IMR-90 (cell line): ENCODE data around the gene OR4S2. TPM values are rescaled to one million over a fixed set of nuclear protein-coding genes. Genes with fewer than 3 reads are reported as not detected.

Source experiments
- ATAC-seq: fragments of 200-7000 bp; cut with Tn5 transposase; 2 replicates; pipeline ENCODE4 v1.9.1; 2020; ENCODE audit warnings: low read depth, mild to moderate bottlenecking, moderate library complexity
- BruUV-seq: library from RNA; stranded (reverse); fragments of 400-500 nt; replicated peaks from 2 replicates; lab custom pipeline; 2021; lab: Mats Ljungman, UMichigan
- CTCF ChIA-PET: fragments of 300-600 bp; formaldehyde crosslinking; extraction: SDS; loops from one replicate; lab custom pipeline; 2021; ENCODE audit warnings: antibody characterized with exemption; lab: Yijun Ruan, JAX
- POLR2A ChIA-PET: fragments of 300-600 bp; sonication (Branson Sonifier 250); formaldehyde crosslinking; loops from one replicate; lab custom pipeline; 2022; ENCODE audit warnings: antibody characterized with exemption; ENCODE audit not compliant: unreplicated experiment; lab: Charles Lee
- DNase-seq: peaks from one replicate; pipeline ENCODE4 v3.0.0; 2013
- H2AFZ ChIP-seq: replicated peaks from 2 replicates; pipeline ENCODE3; 2013; ENCODE audit warnings: low read length, mild to moderate bottlenecking; ENCODE audit not compliant: poor library complexity
- H2AK5ac ChIP-seq: 2 replicates; pipeline ENCODE4 v1.6.1; 2013; ENCODE audit warnings: low read depth, low read length, inconsistent platforms
- H2AK9ac ChIP-seq: replicated peaks from 2 replicates; pipeline ENCODE3; 2013; ENCODE audit warnings: mild to moderate bottlenecking, low read depth, low read length, moderate library complexity; ENCODE audit not compliant: poor library complexity
- H2BK120ac ChIP-seq: 2 replicates; pipeline ENCODE4 v1.6.1; 2013; ENCODE audit warnings: low read depth, low read length, inconsistent platforms
- H2BK15ac ChIP-seq: 3 replicates; pipeline ENCODE4 v1.6.1; 2013; ENCODE audit warnings: low read depth, low read length, inconsistent platforms
- H2BK20ac ChIP-seq: 2 replicates; pipeline ENCODE4 v1.6.1; 2013; ENCODE audit warnings: low read depth, mild to moderate bottlenecking, inconsistent platforms, low read length, moderate library complexity
- H2BK5ac ChIP-seq: 2 replicates; pipeline ENCODE4 v1.6.1; 2013; ENCODE audit warnings: mild to moderate bottlenecking, low read depth, low read length, inconsistent platforms; ENCODE audit not compliant: poor library complexity, severe bottlenecking
- H3K14ac ChIP-seq: replicated peaks from 2 replicates; pipeline ENCODE4 v1.6.1; 2013; ENCODE audit warnings: low read depth, low read length, inconsistent platforms
- H3K18ac ChIP-seq: 2 replicates; pipeline ENCODE4 v1.6.1; 2013; ENCODE audit warnings: low read depth, low read length, control low read depth
- H3K23ac ChIP-seq: 2 replicates; pipeline ENCODE4 v1.6.1; 2013; ENCODE audit warnings: low read depth, low read length, inconsistent platforms
- H3K27ac ChIP-seq: 2 replicates; pipeline ENCODE4 v1.5.1; 2013; ENCODE audit warnings: mild to moderate bottlenecking, control low read depth, low read length; ENCODE audit not compliant: insufficient read depth
- H3K27me3 ChIP-seq: 2 replicates; pipeline ENCODE4 v1.6.1; 2013; ENCODE audit warnings: low read length; ENCODE audit not compliant: control insufficient read depth, insufficient read depth
- H3K36me3 ChIP-seq: 2 replicates; pipeline ENCODE4 v1.6.1; 2013; ENCODE audit warnings: low read length, mixed read lengths; ENCODE audit not compliant: control insufficient read depth, insufficient read depth
- H3K4ac ChIP-seq: 2 replicates; pipeline ENCODE4 v1.6.1; 2013; ENCODE audit warnings: low read depth, low read length, inconsistent platforms
- H3K4me1 ChIP-seq: 2 replicates; pipeline ENCODE4 v1.6.1; 2013; ENCODE audit warnings: low read length, mixed read lengths; ENCODE audit not compliant: control insufficient read depth, insufficient read depth
- H3K4me2 ChIP-seq: 2 replicates; pipeline ENCODE4 v1.6.1; 2013; ENCODE audit warnings: low read depth, mild to moderate bottlenecking, control low read depth, low read length, moderate library complexity
- H3K4me3 ChIP-seq: 2 replicates; pipeline ENCODE4 v1.5.1; 2013; ENCODE audit warnings: low read depth, mild to moderate bottlenecking, control low read depth, low read length, moderate library complexity; ENCODE audit not compliant: insufficient read depth
- H3K56ac ChIP-seq: 2 replicates; pipeline ENCODE4 v1.6.1; 2013; ENCODE audit warnings: low read length, inconsistent platforms; ENCODE audit not compliant: insufficient read depth; ENCODE audit errors: extremely low read depth
- H3K79me1 ChIP-seq, 2 experiments: 2 replicates each; pipeline ENCODE4 v1.6.1; 2013; ENCODE audit warnings: low read length in 2 of 2, inconsistent platforms in 1 of 2, low read depth in 1 of 2
- H3K9ac ChIP-seq: 2 replicates; pipeline ENCODE4 v1.6.1; 2013; ENCODE audit warnings: low read depth, low read length, control low read depth
- H3K9me1 ChIP-seq: 2 replicates; pipeline ENCODE4 v1.6.1; 2013; ENCODE audit warnings: low read length, inconsistent platforms; ENCODE audit not compliant: insufficient read depth
- H3K9me3 ChIP-seq: 2 replicates; pipeline ENCODE4 v1.6.1; 2013; ENCODE audit warnings: low read length; ENCODE audit not compliant: control insufficient read depth, insufficient read depth
- H4K20me1 ChIP-seq: 2 replicates; pipeline ENCODE4 v1.6.1; 2013; ENCODE audit warnings: low read length, inconsistent platforms; ENCODE audit not compliant: insufficient read depth
- H4K5ac ChIP-seq: 2 replicates; pipeline ENCODE4 v1.6.1; 2013; ENCODE audit warnings: mild to moderate bottlenecking, low read depth, low read length, control low read depth
- H4K8ac ChIP-seq, 2 experiments: 2 replicates each; pipeline ENCODE4 v1.6.1; 2013; ENCODE audit warnings: low read depth in 2 of 2, low read length in 2 of 2, control low read depth in 1 of 2, inconsistent platforms in 1 of 2
- H4K91ac ChIP-seq: 2 replicates; pipeline ENCODE4 v1.6.1; 2013; ENCODE audit warnings: low read depth, low read length, inconsistent platforms; ENCODE audit not compliant: insufficient read depth
- FOS ChIP-seq: fragments of 150-350 bp; IDR thresholded peaks from 2 replicates; pipeline ENCODE4 v1.6.1; 2016; ENCODE audit warnings: low read depth, low read length
- MAFK ChIP-seq: IDR thresholded peaks from 2 replicates; pipeline ENCODE4 v1.6.1; 2012; ENCODE audit warnings: low read depth, low read length, improper control_type of control experiment
- POLR2A ChIP-seq: IDR thresholded peaks from 2 replicates; pipeline ENCODE4 v1.6.1; 2012; ENCODE audit warnings: mild to moderate bottlenecking, low read depth, low read length
- RAD21 ChIP-seq: IDR thresholded peaks from 2 replicates; pipeline ENCODE4 v1.6.1; 2012; ENCODE audit warnings: low read length, improper control_type of control experiment
- USF2 ChIP-seq: fragments of 150-350 bp; IDR thresholded peaks from 2 replicates; pipeline ENCODE4 v1.6.1; 2017; ENCODE audit warnings: mild to moderate bottlenecking, antibody characterized with exemption, low read length, low read depth
- WGBS, 2 experiments: methylation state at CpG; one replicate each; pipeline versions ENCODE4 v1.1.5 to v1.1.7; 2013; ENCODE audit warnings: missing lambda C conversion rate in 2 of 2; ENCODE audit not compliant: insufficient read length in 1 of 2; ENCODE audit errors: extremely low coverage in 2 of 2; 5-methylcytosine and 5-hydroxymethylcytosine counted together
- dilution Hi-C: fragments of 300-500 bp; cut with HindIII; formaldehyde crosslinking; loops from one replicate; pipeline ENCODE4 v1.14.3; 2018; ENCODE audit warnings: low sequenced_read_pairs; ENCODE audit not compliant: unreplicated experiment
- in situ Hi-C: fragments of 300-500 bp; cut with MboI; formaldehyde crosslinking; loops from 3 replicates; pipeline ENCODE4 v1.14.3; 2019; ENCODE audit warnings: low sequenced_read_pairs, inconsistent platforms, mixed read lengths
- intact Hi-C: fragments of 100-400 bp; cut with micrococcal nuclease; formaldehyde crosslinking; loops from 2 replicates; pipeline ENCODE4 v1.10.0; 2022
- polyA plus RNA-seq, 3 experiments: library from polyadenylated mRNA; depleted of rRNA; stranded (reverse); fragments of >200 nt; gene quantifications; 2 replicates each; pipeline ENCODE4 v1.2.3, GENCODE V29; 2012; ENCODE audit warnings: low replicate concordance in 1 of 3
- total RNA-seq: library from RNA; depleted of rRNA; stranded (reverse); fragments of >200 nt; gene quantifications from 2 replicates; pipeline ENCODE4 v1.2.3, GENCODE V29; 2012
- TF ChIP-seq, protein P1 (sequence below): fragments of 150-350 bp; IDR thresholded peaks from 2 replicates; pipeline ENCODE4 v1.6.1; 2016; ENCODE audit warnings: low read depth, mild to moderate bottlenecking, low read length, moderate library complexity, borderline replicate concordance

Gene OR4S2
- total and polyA plus RNA-seq, 2 of the 4 experiments (the other 2 are of a cell fraction), result not detected

- Histone ChIP-seq H2AK5ac (no peak overlapping the region), H3K18ac (no peak overlapping the region), H3K4ac (no peak overlapping the region), H3K14ac (no peak overlapping the region), H3K27me3 (no peaks in the 10 kb centered on the region), H3K9me1 (no peaks in the 10 kb centered on the region), H2AFZ (no peak overlapping the region), H3K9me3 (peaks cover 9% of the 10 kb centered on the region; the same call in 1 of the 2 replicates), H2BK15ac (no peak overlapping the region), H4K91ac (no peak overlapping the region), H4K5ac (no peak overlapping the region), H2BK5ac (no peak overlapping the region), H2AK9ac (no peak overlapping the region), H3K56ac (no peak overlapping the region), H4K8ac (no peak overlapping the region), H3K4me1 (no peaks in the 10 kb centered on the region), H2BK20ac (no peak overlapping the region), H2BK120ac (no peak overlapping the region), H3K27ac (no peak overlapping the region), H3K23ac (no peak overlapping the region), H3K79me1 (no peaks in the 10 kb centered on the region), H3K9ac (no peak overlapping the region), H3K36me3 (no peaks in the 10 kb centered on the region), H3K4me2 (no peak overlapping the region), H4K20me1 (no peaks in the 10 kb centered on the region), H3K4me3 (no peak overlapping the region)
- no peak for DNase-seq
- dilution Hi-C loops, result no loop called here
- in situ Hi-C loops, result no loop called here
- no peak for TF ChIP-seq USF2
- TF ChIP-seq RAD21, result no peak
- no peak for TF ChIP-seq POLR2A
- TF ChIP-seq MAFK, result no peak
- TF ChIP-seq, protein P1, sequence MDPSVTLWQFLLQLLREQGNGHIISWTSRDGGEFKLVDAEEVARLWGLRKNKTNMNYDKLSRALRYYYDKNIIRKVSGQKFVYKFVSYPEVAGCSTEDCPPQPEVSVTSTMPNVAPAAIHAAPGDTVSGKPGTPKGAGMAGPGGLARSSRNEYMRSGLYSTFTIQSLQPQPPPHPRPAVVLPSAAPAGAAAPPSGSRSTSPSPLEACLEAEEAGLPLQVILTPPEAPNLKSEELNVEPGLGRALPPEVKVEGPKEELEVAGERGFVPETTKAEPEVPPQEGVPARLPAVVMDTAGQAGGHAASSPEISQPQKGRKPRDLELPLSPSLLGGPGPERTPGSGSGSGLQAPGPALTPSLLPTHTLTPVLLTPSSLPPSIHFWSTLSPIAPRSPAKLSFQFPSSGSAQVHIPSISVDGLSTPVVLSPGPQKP, result no peak
- no peak for TF ChIP-seq FOS
- no TSS peak for BruUV-seq
- no CpG with 5 or more reads among the region's 3 CpGs for WGBS, 2 experiments
- CTCF ChIA-PET, result no interaction called here
- ATAC-seq, result no peak
- intact Hi-C loops, result no loop called here
- POLR2A ChIA-PET, result no interaction called here
Measured at GRCh38 chr11:55697817-55698216, 49.7 kb downstream of the OR4S2 start.
